NCI-H2196 (cell line): ENCODE measurements around the gene C1orf122.
A peak's percentile ranks its signal among the peaks of the same experiment; 100 is the strongest.
"Not testable (repeated sequence)": the region's sequence is repeated elsewhere in the genome, so short reads cannot be mapped to it uniquely, and the experiment has no call there.

Source experiments
- DNase-seq: peaks from one replicate; lab custom pipeline; 2025; ENCODE audit not compliant: unreplicated experiment; lab: John Stamatoyannopoulos, UW

C1orf122 gene

GRCh38 chr1:37807555-37808368 is at the start of gene C1orf122, which contains the start of gene YRDC:
Gene C1orf122, plus strand, starts transcription at chr1:37807790. Its CDS starts 615 bp downstream, at chr1:37808405.
Gene YRDC, minus strand, starts transcription at chr1:37808208. Its CDS starts 28 bp downstream, at chr1:37808180.
- DNase-seq = peak; percentile 93

- no peak for DNase-seq
These were observed 48.1 kb upstream of the C1orf122 start for GRCh38 chr1:37759451-37759850.

- no peak for DNase-seq
These were observed 46.0 kb upstream of the C1orf122 start for GRCh38 chr1:37761416-37762095.

- DNase-seq = no peak
These were observed 45.1 kb upstream of the C1orf122 start for GRCh38 chr1:37762516-37762915.

DNA sequence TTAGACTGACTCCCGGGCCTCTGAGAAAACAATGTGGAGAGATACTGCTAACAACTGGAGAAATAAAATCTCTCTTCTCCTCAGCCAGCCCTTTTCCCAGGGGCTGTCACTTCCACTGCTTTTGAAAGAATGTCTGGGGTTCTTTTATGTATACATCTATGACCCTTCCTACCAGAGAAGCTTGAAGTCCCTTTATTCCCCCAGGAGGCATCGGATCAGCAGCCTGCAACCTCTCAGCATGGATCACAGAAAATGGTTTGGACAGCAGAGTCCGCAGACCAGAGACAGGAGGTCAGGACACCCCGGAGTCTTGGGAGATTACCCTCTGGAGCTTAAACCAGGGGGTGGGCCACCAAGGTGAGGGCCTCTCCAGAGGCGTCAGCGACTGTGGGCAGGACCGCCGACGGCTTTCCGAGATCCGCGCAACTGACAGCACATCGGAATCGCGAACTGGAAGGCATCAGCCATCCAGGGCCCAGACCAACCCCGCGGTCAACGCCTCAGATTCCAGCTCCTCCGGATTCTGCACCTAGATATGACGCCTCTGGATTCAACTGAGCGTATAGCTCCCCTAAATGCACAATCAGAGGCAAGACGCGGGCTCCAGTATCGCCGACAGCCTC is 43.7 kb upstream of the C1orf122 start:
- DNase-seq = no peak

- DNase-seq = no peak
These were observed 43.2 kb upstream of the C1orf122 start for GRCh38 chr1:37764414-37764825.

DNA sequence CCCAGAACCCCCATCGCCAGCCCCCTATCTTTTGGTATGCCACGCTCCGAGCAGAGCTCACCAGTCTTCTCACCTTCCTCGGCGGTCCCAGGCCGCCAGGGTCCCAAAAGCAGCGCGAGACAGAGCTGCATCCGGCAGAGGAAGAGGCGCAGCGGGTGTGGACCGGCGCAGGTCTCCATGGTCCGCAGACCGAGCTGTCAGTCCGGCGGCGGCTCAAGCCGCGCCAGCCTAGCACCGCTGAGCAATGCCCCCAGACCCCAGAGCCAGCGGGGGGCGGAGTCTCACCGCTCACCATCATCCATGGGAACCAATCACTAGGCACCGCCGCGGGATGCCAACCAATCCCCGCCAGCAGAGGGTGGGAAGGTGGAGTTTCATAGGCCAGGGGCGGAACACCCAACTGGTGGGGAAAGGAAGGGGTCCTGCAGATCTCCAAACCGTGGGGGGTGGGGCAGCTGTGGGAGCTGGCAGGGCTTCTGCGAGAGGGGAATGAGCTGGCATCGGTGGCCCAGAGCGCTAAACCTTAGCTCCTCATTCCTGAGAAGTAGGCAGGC is 42.6 kb upstream of the C1orf122 start, which contains the start of gene EPHA10:
EPHA10 (minus strand) TSS at position 233 of the 554 bp plus-strand sequence; CDS start at position 179, 54 bp downstream.
- DNase-seq = peak; percentile 67

- no peak for DNase-seq
These were observed 41.5 kb upstream of the C1orf122 start for GRCh38 chr1:37765916-37766664.

- DNase-seq = no peak
These were observed 40.1 kb upstream of the C1orf122 start for GRCh38 chr1:37767488-37767887.

GRCh38 chr1:37771440-37771839 is 36.1 kb upstream of the C1orf122 start:
- DNase-seq = not testable (repeated sequence)

- DNase-seq = no peak
These were observed 30.6 kb upstream of the C1orf122 start for GRCh38 chr1:37776946-37777516.

DNA sequence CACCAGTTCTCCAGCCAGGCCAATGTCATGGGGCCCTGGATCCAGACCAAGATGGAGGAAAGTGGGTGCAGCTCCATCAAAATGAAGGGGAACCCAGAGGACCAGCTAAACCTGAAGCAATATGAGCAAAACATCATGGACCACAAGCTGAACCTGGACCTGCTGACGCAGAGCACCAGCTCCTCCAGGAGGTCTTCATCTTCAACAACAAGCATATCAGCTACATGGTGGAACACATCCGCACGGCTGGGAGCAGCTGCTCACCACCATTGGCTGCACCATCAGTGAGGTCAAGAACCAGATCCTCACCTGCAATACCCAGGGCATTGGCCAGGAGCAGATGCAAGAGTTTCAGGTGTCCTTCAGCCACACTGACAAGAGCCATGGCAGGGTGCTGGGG is 28.9 kb upstream of the C1orf122 start:
- no peak for DNase-seq

- no peak for DNase-seq
These were observed 25.1 kb upstream of the C1orf122 start for GRCh38 chr1:37782491-37782890.

GRCh38 chr1:37792943-37793686 is 14.5 kb upstream of the C1orf122 start:
- no peak for DNase-seq

- DNase-seq = peak; percentile 62
These were observed 13.7 kb upstream of the C1orf122 start, which contains the start of gene MANEAL for GRCh38 chr1:37793773-37794371. Gene MANEAL, plus strand, starts transcription at chr1:37793847. Its CDS starts 336 bp downstream, at chr1:37794183.

DNA sequence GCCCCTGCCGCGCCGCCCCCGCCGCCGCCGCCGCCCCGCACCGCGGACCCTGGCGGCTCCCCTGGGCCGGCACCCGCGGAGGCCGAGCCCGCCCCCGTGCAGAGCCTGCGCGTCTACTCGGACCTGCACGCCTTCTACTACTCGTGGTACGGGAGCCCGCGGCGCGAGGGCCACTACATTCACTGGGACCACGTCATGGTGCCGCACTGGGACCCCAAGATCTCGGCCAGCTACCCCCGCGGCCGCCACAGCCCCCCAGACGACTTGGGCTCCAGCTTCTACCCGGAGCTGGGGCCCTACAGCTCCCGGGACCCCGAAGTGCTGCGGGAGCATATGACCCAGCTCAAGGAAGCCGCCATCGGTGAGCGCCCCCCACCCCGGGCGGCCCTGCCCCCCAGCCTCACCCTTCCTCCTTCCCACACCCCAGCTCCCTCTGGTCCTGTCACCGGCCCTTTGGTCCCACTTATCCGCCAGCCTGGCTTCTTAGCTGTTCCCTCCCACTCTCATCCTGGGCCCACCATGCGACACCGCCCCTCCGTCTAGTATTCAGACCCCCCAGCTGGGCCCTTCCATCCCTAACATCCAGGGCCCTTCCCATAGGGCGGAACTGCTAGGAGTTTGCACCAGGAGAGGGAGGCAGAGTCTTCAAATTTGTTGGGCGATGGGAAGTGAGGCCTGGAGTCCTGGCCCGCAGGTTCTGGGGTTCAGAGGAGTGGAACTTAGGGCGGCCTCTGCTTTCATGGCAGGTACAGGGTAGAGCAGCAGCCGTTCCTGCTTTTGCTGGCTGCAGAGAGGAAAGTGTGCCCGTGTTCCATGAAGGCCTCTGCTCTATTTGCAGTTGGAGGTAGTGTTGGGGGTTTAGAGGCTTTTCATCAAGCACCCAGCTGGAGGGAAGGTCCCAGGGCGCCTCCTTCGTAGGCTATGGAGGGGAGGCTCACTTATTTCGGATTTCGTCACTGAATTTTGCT is 12.9 kb upstream of the C1orf122 start:
- DNase-seq = no peak

GRCh38 chr1:37795340-37796125 is 12.1 kb upstream of the C1orf122 start:
- DNase-seq = peak; percentile 47
